Activated CD8-positive, alpha-beta T cell treated with anti-CD3 and anti-CD28 coated beads for 36 hours (primary cell): ENCODE results near the gene CELSR1. TPM values are rescaled to one million over a fixed set of nuclear protein-coding genes. Genes with fewer than 3 reads are reported as not detected.

Experiments used
- ATAC-seq: fragments of 200-7000 bp; cut with Tn5 transposase; one replicate; pipeline ENCODE4 v1.10.0; 2021; ENCODE audit warnings: mild to moderate bottlenecking, moderate library complexity
- CTCF ChIA-PET: fragments of 350-600 bp; sonication (Branson Sonifier 250); formaldehyde crosslinking; loops from one replicate; lab custom pipeline; 2021; ENCODE audit warnings: antibody characterized with exemption; lab: Charles Lee
- POLR2A ChIA-PET: fragments of 350-600 bp; sonication (Branson Sonifier 250); formaldehyde crosslinking; loops from one replicate; lab custom pipeline; 2021; ENCODE audit warnings: antibody characterized with exemption; lab: Charles Lee
- DNase-seq: peaks from one replicate; pipeline ENCODE4 v3.0.0-alpha.2; 2020
- H3K27ac Mint-ChIP-seq: one replicate; pipeline ENCODE4 v1.8.0; 2021; ENCODE audit warnings: mild to moderate bottlenecking, mixed read lengths
- H3K27me3 Mint-ChIP-seq: one replicate; pipeline ENCODE4 v1.8.0; 2021; ENCODE audit warnings: mixed read lengths
- H3K36me3 Mint-ChIP-seq: one replicate; pipeline ENCODE4 v1.8.0; 2021; ENCODE audit warnings: low read depth, mixed read lengths
- H3K4me1 Mint-ChIP-seq: one replicate; pipeline ENCODE4 v1.8.0; 2021; ENCODE audit warnings: low read depth, mixed read lengths
- H3K4me3 Mint-ChIP-seq: one replicate; pipeline ENCODE4 v1.8.0; 2021; ENCODE audit warnings: mild to moderate bottlenecking, moderate library complexity, mixed read lengths
- H3K9me3 Mint-ChIP-seq: one replicate; pipeline ENCODE4 v1.8.0; 2021; ENCODE audit warnings: mixed read lengths
- intact Hi-C: fragments of 100-400 bp; cut with micrococcal nuclease; formaldehyde crosslinking; loops from one replicate; pipeline ENCODE4 v1.10.0; 2022
- total RNA-seq, 2 experiments: library from RNA; stranded (reverse); gene quantifications; one replicate each; pipeline ENCODE4 v1.2.3, GENCODE V29; 2021
- TF ChIP-seq, protein P1 (sequence below): fragments of 200-600 bp; IDR thresholded peaks from one replicate; pipeline ENCODE4 v1.8.0; 2022; ENCODE audit warnings: antibody characterized with exemption, mild to moderate bottlenecking

Gene CELSR1
- total RNA-seq, 2 experiments from 2014 or later = 0.25 to 0.36 TPM

- peak overlapping the region; percentile 91 for H3K27ac Mint-ChIP-seq
- intact Hi-C loops = no loop called here
- TF ChIP-seq, protein P1, sequence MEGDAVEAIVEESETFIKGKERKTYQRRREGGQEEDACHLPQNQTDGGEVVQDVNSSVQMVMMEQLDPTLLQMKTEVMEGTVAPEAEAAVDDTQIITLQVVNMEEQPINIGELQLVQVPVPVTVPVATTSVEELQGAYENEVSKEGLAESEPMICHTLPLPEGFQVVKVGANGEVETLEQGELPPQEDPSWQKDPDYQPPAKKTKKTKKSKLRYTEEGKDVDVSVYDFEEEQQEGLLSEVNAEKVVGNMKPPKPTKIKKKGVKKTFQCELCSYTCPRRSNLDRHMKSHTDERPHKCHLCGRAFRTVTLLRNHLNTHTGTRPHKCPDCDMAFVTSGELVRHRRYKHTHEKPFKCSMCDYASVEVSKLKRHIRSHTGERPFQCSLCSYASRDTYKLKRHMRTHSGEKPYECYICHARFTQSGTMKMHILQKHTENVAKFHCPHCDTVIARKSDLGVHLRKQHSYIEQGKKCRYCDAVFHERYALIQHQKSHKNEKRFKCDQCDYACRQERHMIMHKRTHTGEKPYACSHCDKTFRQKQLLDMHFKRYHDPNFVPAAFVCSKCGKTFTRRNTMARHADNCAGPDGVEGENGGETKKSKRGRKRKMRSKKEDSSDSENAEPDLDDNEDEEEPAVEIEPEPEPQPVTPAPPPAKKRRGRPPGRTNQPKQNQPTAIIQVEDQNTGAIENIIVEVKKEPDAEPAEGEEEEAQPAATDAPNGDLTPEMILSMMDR = no peak
- H3K9me3 Mint-ChIP-seq = no peaks in the 10 kb centered on the region
- DNase-seq = peak; percentile 53
- ChIA-PET CTCF (interaction anchor here (1.4 to 3.3 kb wide), 2 partner anchors 65 to 109 kb away, joined by 4 to 11 read pairs; no protein-coding TSS in a partner anchor), POLR2A (interaction anchor here (1.1 kb wide), 1 partner anchor 13 kb away, joined by 3 read pairs; no protein-coding TSS in a partner anchor)
- peak; percentile 86 for ATAC-seq
- H3K4me3 Mint-ChIP-seq = peak overlapping the region; percentile 64
- H3K36me3 Mint-ChIP-seq = no peaks in the 10 kb centered on the region
- peaks cover 6% of the 10 kb centered on the region for H3K4me1 Mint-ChIP-seq
- no peaks in the 10 kb centered on the region for H3K27me3 Mint-ChIP-seq
Observed at GRCh38 chr22:46432164-46433068, 105.0 kb downstream of the CELSR1 start.

DNA sequence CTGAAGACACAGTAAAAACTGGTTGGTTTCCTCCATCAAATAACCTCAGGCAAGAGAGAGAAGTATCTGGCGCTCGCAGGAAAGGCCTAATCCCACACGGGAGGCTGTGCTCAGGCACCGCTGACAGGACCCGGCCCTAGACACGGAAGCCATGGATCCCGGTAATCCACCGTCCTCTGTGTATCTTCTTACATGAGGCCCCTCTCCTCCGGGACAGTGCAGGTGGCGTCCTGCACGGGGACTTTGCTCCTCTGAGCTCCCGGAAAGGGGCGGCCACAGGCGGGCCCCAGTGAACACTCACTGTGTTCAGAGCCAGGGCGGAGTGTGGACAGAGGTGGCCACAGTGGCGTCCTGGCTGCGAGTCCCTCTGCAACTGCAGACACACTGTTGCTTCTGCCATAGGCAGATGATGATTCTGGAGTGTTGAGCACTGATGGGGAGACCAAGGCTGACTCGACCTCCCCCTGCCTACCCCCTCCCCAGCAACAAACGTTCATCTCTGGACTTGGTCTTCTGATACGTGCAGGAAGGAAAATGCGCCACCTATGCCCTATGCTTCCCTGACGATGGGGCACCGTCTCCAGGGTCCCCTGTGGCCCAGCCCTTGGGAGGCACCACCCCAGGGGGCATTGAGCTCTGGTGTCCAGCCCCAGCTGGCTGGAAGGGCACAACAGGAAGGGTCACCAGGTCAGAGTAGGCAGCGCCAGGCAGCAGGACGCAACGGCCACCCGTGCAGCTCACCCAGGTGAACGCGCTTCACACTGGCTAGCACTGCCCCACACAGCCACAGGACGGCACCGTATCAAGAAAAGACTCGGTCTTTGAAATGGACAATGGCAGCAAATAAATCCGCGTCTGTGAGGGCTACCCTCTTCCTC is 106.2 kb downstream of the CELSR1 start:
- ATAC-seq (no peak), DNase-seq (no peak)
- Mint-ChIP-seq H3K27ac (no peak overlapping the region), H3K9me3 (no peaks in the 10 kb centered on the region), H3K27me3 (no peaks in the 10 kb centered on the region), H3K4me1 (peaks cover 8% of the 10 kb centered on the region), H3K36me3 (no peaks in the 10 kb centered on the region), H3K4me3 (no peak overlapping the region)
- ChIA-PET CTCF (interaction anchor here (1.4 to 3.3 kb wide), 2 partner anchors 63 to 111 kb away, joined by 4 to 11 read pairs; no protein-coding TSS in a partner anchor), POLR2A (interaction anchor here (0.6 to 1.1 kb wide), 2 partner anchors 12 to 212 kb away, joined by 3 read pairs; no protein-coding TSS in a partner anchor)
- TF ChIP-seq, protein P1 = no peak
- intact Hi-C loops = no loop called here

DNA sequence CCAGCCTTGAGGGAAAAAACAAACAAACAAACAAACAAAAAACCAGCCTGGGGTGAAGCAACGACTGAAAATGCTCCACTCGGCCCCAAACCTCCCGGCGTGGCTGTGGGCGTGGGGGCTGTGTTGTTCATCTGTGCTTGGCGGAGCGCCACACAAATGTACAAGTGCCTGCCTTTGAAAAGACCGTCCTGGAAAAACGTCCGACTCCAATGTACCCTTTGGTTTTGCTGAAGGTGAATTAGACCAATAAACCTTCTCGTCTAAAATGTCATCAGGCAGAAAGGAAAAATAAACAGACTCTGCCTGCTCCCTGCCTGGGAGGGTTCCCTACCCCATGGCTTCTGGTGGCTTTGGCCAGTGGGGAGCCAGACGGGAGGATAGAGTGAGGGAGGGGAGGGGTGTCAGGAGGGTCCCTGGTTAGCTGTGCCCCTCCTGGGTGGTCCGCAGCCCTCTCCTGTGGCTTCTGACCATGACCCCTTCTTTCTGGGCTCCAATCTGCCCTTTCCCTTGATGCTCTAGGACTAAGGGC is 108.0 kb downstream of the CELSR1 start:
- Mint-ChIP-seq H3K9me3 (peaks cover 8% of the 10 kb centered on the region), H3K27me3 (no peaks in the 10 kb centered on the region), H3K36me3 (no peaks in the 10 kb centered on the region), H3K4me3 (no peak overlapping the region), H3K27ac (no peak overlapping the region), H3K4me1 (peaks cover 11% of the 10 kb centered on the region)
- no peak for ATAC-seq
- ChIA-PET CTCF (no interaction called here), POLR2A (no interaction called here)
- DNase-seq = no peak
- TF ChIP-seq, protein P1 = no peak
- intact Hi-C loops = no loop called here

DNA sequence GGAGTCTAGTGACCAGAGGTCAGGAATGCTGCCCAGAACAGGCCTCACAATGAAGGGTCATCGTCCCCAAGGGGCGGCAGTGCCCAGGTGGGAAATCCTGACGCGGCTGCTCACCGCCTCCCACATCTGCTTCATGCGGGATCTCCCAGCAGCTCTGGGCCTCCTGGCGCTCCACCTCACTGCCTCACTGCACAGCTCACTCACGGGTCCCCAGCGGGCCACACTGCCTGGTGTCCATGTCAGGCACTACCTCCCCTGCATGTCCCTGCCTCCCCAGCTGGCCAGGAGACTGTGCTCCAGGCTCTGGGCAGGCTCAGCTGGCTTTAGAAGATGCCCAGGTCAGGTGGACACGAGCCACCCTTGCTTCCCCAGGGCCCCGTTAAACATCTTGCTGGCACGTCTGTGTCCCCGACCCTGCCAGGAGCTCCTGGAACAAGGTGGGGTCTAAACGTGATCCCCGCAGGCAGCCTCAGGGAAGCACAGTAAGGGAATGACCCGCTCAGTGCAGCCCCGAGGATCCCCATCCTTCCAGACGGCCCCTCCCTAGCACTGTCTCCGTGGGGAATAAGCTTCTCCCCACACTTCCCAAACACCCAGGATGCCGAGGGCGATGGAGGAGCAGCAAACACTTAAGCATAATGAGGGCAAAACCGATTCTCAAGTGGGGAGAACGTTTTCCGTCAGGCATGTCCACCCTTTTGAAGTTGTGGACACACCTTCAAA is 108.7 kb downstream of the CELSR1 start:
- Mint-ChIP-seq H3K4me1 (peaks cover 11% of the 10 kb centered on the region), H3K27me3 (no peaks in the 10 kb centered on the region), H3K4me3 (no peak overlapping the region), H3K36me3 (no peaks in the 10 kb centered on the region), H3K9me3 (peaks cover 8% of the 10 kb centered on the region), H3K27ac (no peak overlapping the region)
- ATAC-seq (no peak), DNase-seq (no peak)
- TF ChIP-seq, protein P1 = no peak
- intact Hi-C loops = no loop called here
- POLR2A ChIA-PET = no interaction called here
- CTCF ChIA-PET = no interaction called here
